IMR-90 (cell line): Measurements from ENCODE around the gene IQSEC1.

ENCODE experiments used
- CTCF ChIP-seq: conservative IDR thresholded peaks from 2 replicates; pipeline ENCODE4 v1.5.1; 2012; ENCODE audit warnings: mild to moderate bottlenecking, low read depth, low read length, improper control_type of control experiment
- ELK1 ChIP-seq: fragments of 150-350 bp; IDR thresholded peaks from 2 replicates; pipeline ENCODE4 v1.6.1; 2016; ENCODE audit warnings: low read depth, mild to moderate bottlenecking, low read length, moderate library complexity, borderline replicate concordance
- POLR2A ChIP-seq: IDR thresholded peaks from 2 replicates; pipeline ENCODE4 v1.6.1; 2012; ENCODE audit warnings: mild to moderate bottlenecking, low read depth, low read length
- RAD21 ChIP-seq: IDR thresholded peaks from 2 replicates; pipeline ENCODE4 v1.6.1; 2012; ENCODE audit warnings: low read length, improper control_type of control experiment

GRCh38 chr3:13049400-13049799, 23.8 kb downstream of the IQSEC1 start:
- TF ChIP-seq POLR2A (no peak), CTCF (no peak), ELK1 (no peak), RAD21 (no peak)
